Loucy (cell line): ENCODE results near the gene TMEM273.

ENCODE experiments used
- H2AFZ ChIP-seq: fragments of 200-600 bp; sonication (generic); 2 replicates; pipeline ENCODE4 v1.6.0; 2016; ENCODE audit warnings: antibody characterized with exemption, mild to moderate bottlenecking, low read length, moderate library complexity
- H3F3A ChIP-seq: fragments of 200-600 bp; 2 replicates; pipeline ENCODE4 v1.6.0; 2016; ENCODE audit warnings: antibody characterized with exemption, low read depth, mild to moderate bottlenecking
- H3K27me3 ChIP-seq: fragments of 200-600 bp; sonication (generic); 2 replicates; pipeline ENCODE4 v1.6.1; 2014; ENCODE audit warnings: low read length, mild to moderate bottlenecking; ENCODE audit not compliant: insufficient read depth, poor library complexity, severe bottlenecking
- H3K36me3 ChIP-seq: fragments of 200-600 bp; sonication (generic); 2 replicates; pipeline ENCODE4 v1.6.1; 2016; ENCODE audit warnings: low read length; ENCODE audit not compliant: insufficient read depth
- H3K4me1 ChIP-seq: fragments of 200-600 bp; sonication (generic); 2 replicates; pipeline ENCODE4 v1.5.1; 2014; ENCODE audit warnings: low read length, mild to moderate bottlenecking; ENCODE audit not compliant: insufficient read depth, poor library complexity, severe bottlenecking
- H3K4me2 ChIP-seq: fragments of 200-600 bp; sonication (generic); 2 replicates; pipeline ENCODE4 v1.6.0; 2014; ENCODE audit warnings: antibody characterized with exemption, low read length, low read depth, mild to moderate bottlenecking; ENCODE audit not compliant: poor library complexity, severe bottlenecking
- H3K4me3 ChIP-seq: fragments of 200-600 bp; sonication (generic); 2 replicates; pipeline ENCODE4 v1.5.1; 2014; ENCODE audit warnings: low read length, mild to moderate bottlenecking, mixed read lengths; ENCODE audit not compliant: poor library complexity, severe bottlenecking
- H3K79me2 ChIP-seq: fragments of 200-600 bp; sonication (generic); 2 replicates; pipeline ENCODE4 v1.6.1; 2014; ENCODE audit warnings: low read length; ENCODE audit not compliant: insufficient read depth
- H3K9ac ChIP-seq: fragments of 200-600 bp; sonication (generic); 2 replicates; pipeline ENCODE4 v1.6.0; 2014; ENCODE audit warnings: mild to moderate bottlenecking, low read depth, low read length, moderate library complexity; ENCODE audit not compliant: poor library complexity, severe bottlenecking
- H3K9me2 ChIP-seq: fragments of 200-600 bp; sonication (generic); replicated peaks from 2 replicates; pipeline ENCODE4 v1.6.1; 2016; ENCODE audit warnings: low read depth, low read length, mixed read lengths
- H3K9me3 ChIP-seq: fragments of 200-600 bp; sonication (generic); 2 replicates; pipeline ENCODE4 v1.6.1; 2014; ENCODE audit warnings: mild to moderate bottlenecking, antibody characterized with exemption, low read length, low read depth; ENCODE audit not compliant: insufficient read depth
- H4K20me1 ChIP-seq: fragments of 200-600 bp; sonication (generic); 2 replicates; pipeline ENCODE4 v1.6.0; 2014; ENCODE audit warnings: antibody characterized with exemption, low read length, mild to moderate bottlenecking; ENCODE audit not compliant: insufficient read depth, poor library complexity, severe bottlenecking
- CTCF ChIP-seq: fragments of 200-600 bp; sonication (generic); conservative IDR thresholded peaks from 2 replicates; pipeline ENCODE4 v1.5.1; 2014; ENCODE audit warnings: mild to moderate bottlenecking, antibody characterized with exemption, low read length
- EZH2phosphoT487 ChIP-seq: fragments of 200-600 bp; IDR thresholded peaks from 2 replicates; pipeline ENCODE4 v1.6.1; 2018; ENCODE audit warnings: antibody characterized with exemption, mild to moderate bottlenecking, moderate library complexity, borderline replicate concordance

The TMEM273 gene

GRCh38 chr10:49164559-49165188 is 23.5 kb downstream of the TMEM273 start:
- Histone ChIP-seq H3K9ac (no peak overlapping the region), H4K20me1 (no peaks in the 10 kb centered on the region), H2AFZ (no peak overlapping the region), H3K4me1 (no peaks in the 10 kb centered on the region), H3K9me2 (no peaks in the 10 kb centered on the region), H3K27me3 (no peaks in the 10 kb centered on the region), H3K79me2 (no peaks in the 10 kb centered on the region), H3K9me3 (no peaks in the 10 kb centered on the region), H3K4me2 (no peak overlapping the region), H3F3A (no peaks in the 10 kb centered on the region), H3K36me3 (no peaks in the 10 kb centered on the region), H3K4me3 (no peak overlapping the region)
- TF ChIP-seq CTCF (peak; percentile 92), EZH2phosphoT487 (no peak)

GRCh38 chr10:49163741-49164140 is 24.4 kb downstream of the TMEM273 start:
- Histone ChIP-seq H3K4me2 (no peak overlapping the region), H3K9me2 (no peaks in the 10 kb centered on the region), H3K4me3 (no peak overlapping the region), H3K4me1 (no peaks in the 10 kb centered on the region), H3K9me3 (no peaks in the 10 kb centered on the region), H3F3A (no peaks in the 10 kb centered on the region), H3K27me3 (no peaks in the 10 kb centered on the region), H3K9ac (no peak overlapping the region), H2AFZ (no peak overlapping the region), H3K79me2 (no peaks in the 10 kb centered on the region), H3K36me3 (no peaks in the 10 kb centered on the region), H4K20me1 (no peaks in the 10 kb centered on the region)
- no peak for TF ChIP-seq EZH2phosphoT487
- TF ChIP-seq CTCF, result no peak

GRCh38 chr10:49162761-49163310 is 25.4 kb downstream of the TMEM273 start:
- H3K36me3 ChIP-seq, result no peaks in the 10 kb centered on the region
- no peak for TF ChIP-seq EZH2phosphoT487
- no peaks in the 10 kb centered on the region for H3K27me3 ChIP-seq
- H3K79me2 ChIP-seq, result no peaks in the 10 kb centered on the region
- H3K9me2 ChIP-seq, result no peaks in the 10 kb centered on the region
- H3K9ac ChIP-seq, result no peak overlapping the region
- H4K20me1 ChIP-seq, result no peaks in the 10 kb centered on the region
- H3F3A ChIP-seq, result no peaks in the 10 kb centered on the region
- peaks cover 7% of the 10 kb centered on the region for H3K4me1 ChIP-seq
- no peak overlapping the region for H3K4me3 ChIP-seq
- no peaks in the 10 kb centered on the region for H3K9me3 ChIP-seq
- no peak overlapping the region for H3K4me2 ChIP-seq
- H2AFZ ChIP-seq, result no peak overlapping the region

- no peak overlapping the region for H2AFZ ChIP-seq
- H3K79me2 ChIP-seq, result no peaks in the 10 kb centered on the region
- H3K4me3 ChIP-seq, result no peak overlapping the region
- no peaks in the 10 kb centered on the region for H4K20me1 ChIP-seq
- no peaks in the 10 kb centered on the region for H3K9me3 ChIP-seq
- no peaks in the 10 kb centered on the region for H3K36me3 ChIP-seq
- TF ChIP-seq EZH2phosphoT487 (no peak), CTCF (no peak)
- H3K27me3 ChIP-seq, result no peaks in the 10 kb centered on the region
- H3K9ac ChIP-seq, result no peak overlapping the region
- no peak overlapping the region for H3K4me2 ChIP-seq
- H3K4me1 ChIP-seq, result peaks cover 7% of the 10 kb centered on the region
- H3F3A ChIP-seq, result no peaks in the 10 kb centered on the region
- no peaks in the 10 kb centered on the region for H3K9me2 ChIP-seq
Measured at GRCh38 chr10:49162063-49162462, 26.1 kb downstream of the TMEM273 start.
